SK-N-SH (cell line): ENCODE measurements around the gene NBL1. TPM values are rescaled to one million over a fixed set of nuclear protein-coding genes. Genes with fewer than 3 reads are reported as not detected.

ENCODE experiments used
- CTCF ChIA-PET: fragments of 300-600, 350-600 bp; formaldehyde crosslinking; extraction: SDS; loops from one replicate; lab custom pipeline; 2021; lab: Yijun Ruan, JAX
- POLR2A ChIA-PET: fragments of 350-600 bp; sonication (Branson Sonifier 250); formaldehyde crosslinking; extraction: SDS; loops from one replicate; lab custom pipeline; 2020; ENCODE audit warnings: antibody characterized with exemption, inconsistent platforms; lab: Yijun Ruan, JAX
- DNase-seq: peaks from one replicate; pipeline ENCODE4 v3.0.0; 2012
- H2AFZ ChIP-seq: fragments of 200-600 bp; sonication (generic); 2 replicates; pipeline ENCODE4 v1.8.1; 2016; ENCODE audit warnings: antibody characterized with exemption, mild to moderate bottlenecking, low read depth
- H3F3A ChIP-seq: fragments of 200-600 bp; sonication (generic); replicated peaks from 2 replicates; pipeline ENCODE3; 2016; ENCODE audit warnings: antibody characterized with exemption, mild to moderate bottlenecking; ENCODE audit not compliant: insufficient read depth
- H3K27ac ChIP-seq, 2 experiments: fragments of 200-500 bp in 1 of 2; fragments of 200-600 bp in 1 of 2; sonication (Bioruptor generic) in 1 of 2; sonication (generic), shearing (Covaris generic) in 1 of 2; 2 replicates each; pipeline versions ENCODE4 v1.5.1 to v1.6.1; 2014 to 2016; ENCODE audit warnings: low read depth in 2 of 2, inconsistent platforms in 1 of 2, low read length in 1 of 2, mild to moderate bottlenecking in 1 of 2, mixed read lengths in 1 of 2
- H3K27me3 ChIP-seq: fragments of 200-600 bp; sonication (generic), shearing (Covaris generic); 2 replicates; pipeline ENCODE4 v1.6.1; 2016; ENCODE audit warnings: mixed run types; ENCODE audit not compliant: insufficient read depth
- H3K36me3 ChIP-seq, 2 experiments: fragments of 200-500 bp in 1 of 2; fragments of 200-600 bp in 1 of 2; sonication (Bioruptor generic) in 1 of 2; sonication (generic) in 1 of 2; replicated peaks in 1 of 2; 2 replicates each; pipeline versions ENCODE3 to v1.5.1; 2014 to 2016; ENCODE audit warnings: low read length in 1 of 2, mild to moderate bottlenecking in 1 of 2; ENCODE audit not compliant: insufficient read depth in 2 of 2, control insufficient read depth in 1 of 2
- H3K4me1 ChIP-seq, 2 experiments: fragments of 200-500 bp in 1 of 2; fragments of 200-600 bp in 1 of 2; sonication (Bioruptor generic) in 1 of 2; sonication (generic), shearing (Covaris generic) in 1 of 2; 2 replicates each; pipeline versions ENCODE4 v1.5.1 to v1.6.1; 2014 to 2016; ENCODE audit warnings: low read depth in 1 of 2, low read length in 1 of 2, mixed run types in 1 of 2; ENCODE audit not compliant: insufficient read depth in 2 of 2, control insufficient read depth in 1 of 2
- H3K4me2 ChIP-seq: fragments of 200-600 bp; sonication (generic), shearing (Covaris generic); 2 replicates; pipeline ENCODE4 v1.6.1; 2017; ENCODE audit warnings: mixed run types
- H3K4me3 ChIP-seq, 2 experiments: fragments of 200-500 bp in 1 of 2; fragments of 200-600 bp in 1 of 2; sonication (Bioruptor generic) in 1 of 2; sonication (generic), shearing (Covaris generic) in 1 of 2; 2 replicates each; pipeline versions ENCODE4 v1.5.1 to v1.8.1; 2014 to 2016; ENCODE audit warnings: low read depth in 2 of 2, inconsistent platforms in 1 of 2, low read length in 1 of 2, mild to moderate bottlenecking in 1 of 2, mixed read lengths in 1 of 2, moderate library complexity in 1 of 2
- H3K79me2 ChIP-seq: fragments of 200-600 bp; sonication (generic); 2 replicates; pipeline ENCODE4 v1.8.1; 2017; ENCODE audit warnings: mild to moderate bottlenecking; ENCODE audit not compliant: insufficient read depth
- H3K9ac ChIP-seq: fragments of 200-600 bp; sonication (generic); 2 replicates; pipeline ENCODE4 v1.6.1; 2017; ENCODE audit warnings: mixed run types
- H3K9me2 ChIP-seq: fragments of 200-600 bp; sonication (generic); 2 replicates; pipeline ENCODE4 v1.6.1; 2017; ENCODE audit warnings: mixed run types
- H3K9me3 ChIP-seq: fragments of 200-600 bp; sonication (generic); 2 replicates; pipeline ENCODE4 v1.6.1; 2017; ENCODE audit warnings: mixed run types, mild to moderate bottlenecking, moderate library complexity
- H4K20me1 ChIP-seq: fragments of 200-600 bp; sonication (generic); 2 replicates; pipeline ENCODE4 v1.6.1; 2017; ENCODE audit warnings: mild to moderate bottlenecking, mixed run types; ENCODE audit not compliant: insufficient read depth
- CHD2 ChIP-seq: fragments of 150-350 bp; IDR thresholded peaks from 2 replicates; pipeline ENCODE4 v1.6.1; 2018; ENCODE audit warnings: low read length; ENCODE audit not compliant: partially characterized antibody
- ELF1 ChIP-seq: IDR thresholded peaks from 2 replicates; pipeline ENCODE4 v1.4.0; 2012
- FOSL2 ChIP-seq: IDR thresholded peaks from 2 replicates; pipeline ENCODE4 v1.4.0; 2012; ENCODE audit warnings: low read depth, mild to moderate bottlenecking, moderate library complexity, borderline replicate concordance
- FOXJ3 ChIP-seq: sonication (generic); formaldehyde crosslinking; IDR thresholded peaks from 2 replicates; pipeline ENCODE4 v1.5.1; 2020; ENCODE audit warnings: mild to moderate bottlenecking, missing genetic modification reagents
- GABPA ChIP-seq: IDR thresholded peaks from 2 replicates; pipeline ENCODE4 v1.4.0; 2012; ENCODE audit warnings: low read depth, mild to moderate bottlenecking
- GATA2 ChIP-seq: sonication (generic); formaldehyde crosslinking; IDR thresholded peaks from 2 replicates; pipeline ENCODE4 v1.5.0; 2020; ENCODE audit warnings: mild to moderate bottlenecking, missing genetic modification reagents
- MEF2A ChIP-seq: IDR thresholded peaks from 2 replicates; pipeline ENCODE4 v1.4.0; 2012; ENCODE audit warnings: low read depth, borderline replicate concordance
- NFIC ChIP-seq: IDR thresholded peaks from 2 replicates; pipeline ENCODE4 v1.4.0; 2012; ENCODE audit warnings: borderline replicate concordance
- POLR2AphosphoS5 ChIP-seq: IDR thresholded peaks from 2 replicates; pipeline ENCODE4 v1.6.1; 2012; ENCODE audit warnings: low read depth, low read length
- RFX5 ChIP-seq: IDR thresholded peaks from 2 replicates; pipeline ENCODE4 v1.6.1; 2012; ENCODE audit warnings: mild to moderate bottlenecking, improper control_type of control experiment, low read length
- RXRA ChIP-seq: IDR thresholded peaks from 2 replicates; pipeline ENCODE4 v1.4.0; 2012; ENCODE audit warnings: low read depth, mild to moderate bottlenecking, borderline replicate concordance
- TAF1 ChIP-seq: IDR thresholded peaks from 2 replicates; pipeline ENCODE4 v1.6.1; 2012; ENCODE audit warnings: low read depth, mild to moderate bottlenecking, low read length, moderate library complexity, borderline replicate concordance
- WGBS: methylation state at CpG from one replicate; pipeline ENCODE4 v1.1.6; 2017; ENCODE audit warnings: low lambda C conversion rate; 5-methylcytosine and 5-hydroxymethylcytosine counted together
- polyA plus RNA-seq, 3 experiments: library from polyadenylated mRNA; depleted of rRNA; stranded (reverse); fragments of >200 nt; gene quantifications; 2 replicates each; pipeline ENCODE4 v1.2.3, GENCODE V29; 2012
- TF ChIP-seq, protein P1 (sequence below): fragments of 200-600 bp; sonication (generic); IDR thresholded peaks from 2 replicates; pipeline ENCODE4 v1.6.1; 2017; ENCODE audit warnings: antibody characterized with exemption, mild to moderate bottlenecking, moderate library complexity
- TF ChIP-seq, protein P2 (sequence below): IDR thresholded peaks from 2 replicates; pipeline ENCODE4 v1.4.0; 2012; ENCODE audit warnings: low read depth, borderline replicate concordance
- TF ChIP-seq, protein P3 (sequence below): fragments of 150-350 bp; IDR thresholded peaks from 2 replicates; pipeline ENCODE4 v1.6.1; 2016; ENCODE audit warnings: mild to moderate bottlenecking, low read depth, low read length
- TF ChIP-seq, protein P4 (sequence below): IDR thresholded peaks from 2 replicates; pipeline ENCODE4 v1.4.0; 2012; ENCODE audit warnings: low read depth
- TF ChIP-seq, protein P5 (sequence below): fragments of 150-350 bp; IDR thresholded peaks from 2 replicates; pipeline ENCODE4 v1.6.1; 2017; ENCODE audit warnings: antibody characterized with exemption, low read length, low read depth, borderline replicate concordance

NBL1 gene
- polyA plus RNA-seq, 1 of the 3 experiments (the other 2 are of a cell fraction), result 36.1 TPM

DNA sequence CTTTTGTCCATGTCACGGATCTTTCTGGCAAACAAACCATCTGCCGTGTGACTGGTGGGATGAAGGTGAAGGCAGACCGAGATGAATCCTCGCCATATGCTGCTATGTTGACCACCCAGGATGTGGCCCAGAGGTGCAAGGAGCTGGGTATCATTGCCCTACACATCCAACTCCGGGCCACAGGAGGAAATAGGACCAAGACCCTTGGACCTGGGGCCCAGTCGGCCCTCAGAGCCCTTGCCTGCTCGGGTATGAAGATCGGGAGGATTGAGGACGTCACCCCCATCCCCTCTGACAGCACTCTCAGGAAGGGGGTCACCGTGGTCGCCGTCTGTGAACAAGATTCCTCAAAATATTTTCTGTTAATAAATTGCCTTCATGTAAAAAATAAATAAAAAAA, 35.9 kb upstream of the NBL1 start (continued):
- TF ChIP-seq, protein P1, sequence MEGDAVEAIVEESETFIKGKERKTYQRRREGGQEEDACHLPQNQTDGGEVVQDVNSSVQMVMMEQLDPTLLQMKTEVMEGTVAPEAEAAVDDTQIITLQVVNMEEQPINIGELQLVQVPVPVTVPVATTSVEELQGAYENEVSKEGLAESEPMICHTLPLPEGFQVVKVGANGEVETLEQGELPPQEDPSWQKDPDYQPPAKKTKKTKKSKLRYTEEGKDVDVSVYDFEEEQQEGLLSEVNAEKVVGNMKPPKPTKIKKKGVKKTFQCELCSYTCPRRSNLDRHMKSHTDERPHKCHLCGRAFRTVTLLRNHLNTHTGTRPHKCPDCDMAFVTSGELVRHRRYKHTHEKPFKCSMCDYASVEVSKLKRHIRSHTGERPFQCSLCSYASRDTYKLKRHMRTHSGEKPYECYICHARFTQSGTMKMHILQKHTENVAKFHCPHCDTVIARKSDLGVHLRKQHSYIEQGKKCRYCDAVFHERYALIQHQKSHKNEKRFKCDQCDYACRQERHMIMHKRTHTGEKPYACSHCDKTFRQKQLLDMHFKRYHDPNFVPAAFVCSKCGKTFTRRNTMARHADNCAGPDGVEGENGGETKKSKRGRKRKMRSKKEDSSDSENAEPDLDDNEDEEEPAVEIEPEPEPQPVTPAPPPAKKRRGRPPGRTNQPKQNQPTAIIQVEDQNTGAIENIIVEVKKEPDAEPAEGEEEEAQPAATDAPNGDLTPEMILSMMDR, result no peak
- no peak for TF ChIP-seq FOXJ3 (CRISPR knock-in tag)
- TF ChIP-seq, protein P2, sequence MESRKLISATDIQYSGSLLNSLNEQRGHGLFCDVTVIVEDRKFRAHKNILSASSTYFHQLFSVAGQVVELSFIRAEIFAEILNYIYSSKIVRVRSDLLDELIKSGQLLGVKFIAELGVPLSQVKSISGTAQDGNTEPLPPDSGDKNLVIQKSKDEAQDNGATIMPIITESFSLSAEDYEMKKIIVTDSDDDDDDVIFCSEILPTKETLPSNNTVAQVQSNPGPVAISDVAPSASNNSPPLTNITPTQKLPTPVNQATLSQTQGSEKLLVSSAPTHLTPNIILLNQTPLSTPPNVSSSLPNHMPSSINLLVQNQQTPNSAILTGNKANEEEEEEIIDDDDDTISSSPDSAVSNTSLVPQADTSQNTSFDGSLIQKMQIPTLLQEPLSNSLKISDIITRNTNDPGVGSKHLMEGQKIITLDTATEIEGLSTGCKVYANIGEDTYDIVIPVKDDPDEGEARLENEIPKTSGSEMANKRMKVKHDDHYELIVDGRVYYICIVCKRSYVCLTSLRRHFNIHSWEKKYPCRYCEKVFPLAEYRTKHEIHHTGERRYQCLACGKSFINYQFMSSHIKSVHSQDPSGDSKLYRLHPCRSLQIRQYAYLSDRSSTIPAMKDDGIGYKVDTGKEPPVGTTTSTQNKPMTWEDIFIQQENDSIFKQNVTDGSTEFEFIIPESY, result no peak
- TF ChIP-seq, protein P3, sequence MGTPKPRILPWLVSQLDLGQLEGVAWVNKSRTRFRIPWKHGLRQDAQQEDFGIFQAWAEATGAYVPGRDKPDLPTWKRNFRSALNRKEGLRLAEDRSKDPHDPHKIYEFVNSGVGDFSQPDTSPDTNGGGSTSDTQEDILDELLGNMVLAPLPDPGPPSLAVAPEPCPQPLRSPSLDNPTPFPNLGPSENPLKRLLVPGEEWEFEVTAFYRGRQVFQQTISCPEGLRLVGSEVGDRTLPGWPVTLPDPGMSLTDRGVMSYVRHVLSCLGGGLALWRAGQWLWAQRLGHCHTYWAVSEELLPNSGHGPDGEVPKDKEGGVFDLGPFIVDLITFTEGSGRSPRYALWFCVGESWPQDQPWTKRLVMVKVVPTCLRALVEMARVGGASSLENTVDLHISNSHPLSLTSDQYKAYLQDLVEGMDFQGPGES, result no peak

DNA sequence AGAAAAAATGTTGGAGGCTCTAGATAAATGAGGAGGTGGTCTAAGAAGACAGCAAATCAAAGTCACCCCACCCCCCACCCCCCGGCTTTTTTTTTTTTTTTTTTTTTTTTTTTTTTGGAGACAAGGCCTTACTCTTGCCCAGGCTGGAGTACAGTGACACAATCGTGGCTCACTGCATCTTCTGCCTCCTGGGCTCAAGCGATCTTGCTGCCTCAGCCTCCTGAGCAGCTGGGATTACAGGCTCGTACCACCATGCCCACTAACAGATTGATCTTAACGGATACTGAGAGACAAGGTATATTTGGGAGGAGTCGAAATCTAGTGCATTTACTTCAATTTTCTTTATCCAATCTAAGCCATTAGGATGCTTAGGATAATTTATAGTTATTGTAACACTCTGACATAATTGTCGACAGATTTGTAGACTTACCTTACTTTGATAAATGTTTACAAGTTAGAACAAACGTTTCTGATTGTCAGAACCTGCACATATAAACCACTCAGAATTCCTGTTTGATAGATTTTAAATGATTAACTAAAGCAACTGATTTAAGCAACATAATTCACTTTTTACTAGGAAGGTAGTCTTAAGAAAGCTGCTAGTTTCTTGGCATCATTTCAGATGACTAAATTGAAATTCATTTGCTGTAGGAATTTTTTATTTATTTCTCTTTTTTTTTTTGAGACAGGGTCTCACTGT, 33.7 kb upstream of the NBL1 start:
- CTCF ChIA-PET, result interaction anchor here (0.7 to 1.5 kb wide), 7 partner anchors 28 to 205 kb away, joined by 3 to 5 read pairs (median 3); no protein-coding TSS in a partner anchor
- TF ChIP-seq, protein P2, result no peak
- no peak for TF ChIP-seq CHD2
- TF ChIP-seq TAF1, result no peak
- TF ChIP-seq, protein P4, sequence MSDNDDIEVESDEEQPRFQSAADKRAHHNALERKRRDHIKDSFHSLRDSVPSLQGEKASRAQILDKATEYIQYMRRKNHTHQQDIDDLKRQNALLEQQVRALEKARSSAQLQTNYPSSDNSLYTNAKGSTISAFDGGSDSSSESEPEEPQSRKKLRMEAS, result no peak
- TF ChIP-seq POLR2AphosphoS5, result no peak
- no peak for TF ChIP-seq ELF1
- no peak for TF ChIP-seq RFX5
- TF ChIP-seq RXRA, result no peak
- TF ChIP-seq GABPA, result no peak
- TF ChIP-seq GATA2 (CRISPR knock-in tag), result no peak
- TF ChIP-seq FOXJ3 (CRISPR knock-in tag), result no peak
- no peak for TF ChIP-seq MEF2A
- TF ChIP-seq, protein P3, result no peak
- TF ChIP-seq, protein P5, sequence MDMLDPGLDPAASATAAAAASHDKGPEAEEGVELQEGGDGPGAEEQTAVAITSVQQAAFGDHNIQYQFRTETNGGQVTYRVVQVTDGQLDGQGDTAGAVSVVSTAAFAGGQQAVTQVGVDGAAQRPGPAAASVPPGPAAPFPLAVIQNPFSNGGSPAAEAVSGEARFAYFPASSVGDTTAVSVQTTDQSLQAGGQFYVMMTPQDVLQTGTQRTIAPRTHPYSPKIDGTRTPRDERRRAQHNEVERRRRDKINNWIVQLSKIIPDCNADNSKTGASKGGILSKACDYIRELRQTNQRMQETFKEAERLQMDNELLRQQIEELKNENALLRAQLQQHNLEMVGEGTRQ, result no peak
- TF ChIP-seq FOSL2, result no peak
- TF ChIP-seq NFIC, result no peak
- TF ChIP-seq, all 33 proteins: peak for 0
- 85% methylated on average over 8 of the region's 8 CpGs for WGBS

More for the DNA sequence above, 33.7 kb upstream of the NBL1 start:
- Histone ChIP-seq H3K9ac (no peak overlapping the region), H3K4me1 (no peaks in the 10 kb centered on the region), H3K36me3 (peaks cover 4 to 5% of the 10 kb centered on the region in 2 experiments), H3K4me3 (no peak overlapping the region), H3K27me3 (no peaks in the 10 kb centered on the region), H4K20me1 (peaks cover 57% of the 10 kb centered on the region), H3F3A (peaks cover 8% of the 10 kb centered on the region), H2AFZ (no peak overlapping the region), H3K9me2 (no peaks in the 10 kb centered on the region), H3K4me2 (no peak overlapping the region), H3K79me2 (peaks cover 96% of the 10 kb centered on the region), H3K27ac (no peak overlapping the region), H3K9me3 (no peaks in the 10 kb centered on the region)
- POLR2A ChIA-PET, result no interaction called here
- no peak for DNase-seq
